GM13977 (cell line): ENCODE measurements around the gene COL4A1.

Experiments used
- DNase-seq: peaks from one replicate; pipeline ENCODE4 v3.0.0; 2012; ENCODE audit warnings: low spot score
- CTCF ChIP-seq: IDR thresholded peaks from 2 replicates; pipeline ENCODE4 v1.5.1; 2012; ENCODE audit warnings: mild to moderate bottlenecking, control low read depth; ENCODE audit not compliant: insufficient read depth; ENCODE audit errors: extremely low read depth, missing control alignments
- in situ Hi-C: fragments of 300-500 bp; cut with MboI; formaldehyde crosslinking; loops from one replicate; pipeline ENCODE4 v1.12.0; 2022; ENCODE audit warnings: low sequenced_read_pairs, low pct_unique_long_range_greater_than_20kb, mixed read lengths, inconsistent platforms; ENCODE audit not compliant: unreplicated experiment

Gene COL4A1

DNA sequence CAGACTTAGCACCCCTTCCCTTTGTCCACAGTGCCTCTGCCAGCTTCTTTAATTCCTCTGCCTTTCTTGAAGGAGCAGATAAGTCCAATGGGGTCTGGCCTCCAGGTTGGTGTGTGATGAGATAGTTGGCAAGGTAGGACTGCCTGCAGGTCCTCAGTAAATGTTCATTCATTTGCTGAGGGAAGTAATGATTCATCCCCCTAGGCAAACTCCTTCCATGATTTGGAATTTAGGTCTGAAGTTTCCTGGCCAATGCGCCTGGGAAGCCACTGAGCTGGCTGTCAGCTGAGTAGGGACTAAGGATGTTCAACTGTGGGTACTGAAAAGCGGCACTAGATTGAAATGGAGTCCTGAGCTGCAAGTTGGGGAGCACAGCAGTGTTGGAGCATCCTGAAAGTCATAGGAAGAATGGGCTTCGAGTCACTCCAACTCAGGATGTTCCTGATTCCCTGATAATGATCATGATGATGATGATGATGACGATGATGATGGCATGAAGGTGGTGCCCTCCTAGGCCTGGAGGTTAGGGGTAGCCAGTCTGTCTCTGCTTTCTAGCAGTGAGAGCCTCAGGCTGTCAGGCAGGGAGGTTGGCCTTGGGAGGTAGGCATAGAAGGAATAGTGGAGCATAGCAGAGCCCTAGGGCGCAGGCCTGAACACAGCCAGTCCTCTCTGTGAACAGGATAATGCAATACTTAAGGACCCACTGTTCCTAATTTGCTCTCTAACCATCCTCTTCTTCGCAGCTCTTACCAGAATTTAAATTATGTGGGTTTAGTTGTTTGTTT lies 44.9 kb upstream of the COL4A1 start:
- in situ Hi-C loops: no loop called here
- TF ChIP-seq CTCF: no peak

DNA sequence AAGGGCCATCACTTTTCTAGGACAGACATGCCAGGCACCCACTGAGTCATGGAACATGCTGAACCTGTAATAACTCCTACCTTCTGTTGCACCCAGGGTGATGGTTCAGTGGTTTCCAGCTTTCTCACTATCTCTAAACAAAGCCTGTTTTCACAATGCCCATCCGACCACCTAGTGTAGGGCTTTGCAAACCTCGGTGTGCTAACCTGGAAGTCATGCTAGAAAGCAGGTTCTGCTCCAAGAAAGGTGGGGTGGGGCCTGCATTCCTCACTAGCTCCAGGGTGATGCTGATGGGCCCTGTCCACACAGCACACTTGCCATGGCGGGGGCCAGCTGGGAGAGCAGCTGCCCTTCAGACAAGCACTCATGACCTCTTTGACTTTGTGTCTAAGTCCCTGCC lies 43.6 kb upstream of the COL4A1 start:
- no peak for DNase-seq
- in situ Hi-C loops: no loop called here
- TF ChIP-seq CTCF: no peak

More for the DNA sequence above, 44.9 kb upstream of the COL4A1 start:
- DNase-seq: no peak

GRCh38 chr13:110350049-110350448 lies 43.1 kb upstream of the COL4A1 start:
- TF ChIP-seq CTCF: no peak
- in situ Hi-C loops: no loop called here
- DNase-seq: no peak

- no peak for DNase-seq
- in situ Hi-C loops: no loop called here
- TF ChIP-seq CTCF: no peak
Observed at GRCh38 chr13:110349239-110349638, 42.3 kb upstream of the COL4A1 start.

- in situ Hi-C loops: no loop called here
- TF ChIP-seq CTCF: no peak
Observed at GRCh38 chr13:110348309-110349105, 41.5 kb upstream of the COL4A1 start.

GRCh38 chr13:110347535-110348308 lies 40.8 kb upstream of the COL4A1 start:
- in situ Hi-C loops: no loop called here
- no peak for TF ChIP-seq CTCF
- DNase-seq: no peak

More at GRCh38 chr13:110348309-110349105, 41.5 kb upstream of the COL4A1 start:
- no peak for DNase-seq
